Keratinocyte (primary cell): ENCODE data around the gene TRAF1. TPM values are rescaled to one million over a fixed set of nuclear protein-coding genes. Genes with fewer than 3 reads are reported as not detected.

ENCODE experiments used
- DNase-seq: peaks from one replicate; pipeline ENCODE4 v3.0.0-alpha.2; 2011; ENCODE audit warnings: low read depth, missing footprints, low spot score
- FAIRE-seq: peaks from 2 replicates; lab custom pipeline; 2011; peaks lifted over from hg19 to GRCh38; lab: Jason Lieb, UNC
- H2AFZ ChIP-seq: 2 replicates; pipeline ENCODE4 v1.6.0; 2012; ENCODE audit warnings: low read length, control low read depth, inconsistent platforms; ENCODE audit not compliant: control insufficient read depth
- H3K27ac ChIP-seq: 2 replicates; pipeline ENCODE4 v1.5.1; 2011; ENCODE audit warnings: low read length; ENCODE audit not compliant: control insufficient read depth, insufficient read depth
- H3K27me3 ChIP-seq: 3 replicates; pipeline ENCODE4 v1.6.0; 2011; ENCODE audit warnings: low read length; ENCODE audit not compliant: control insufficient read depth, insufficient read depth; ENCODE audit errors: extremely low read depth
- H3K36me3 ChIP-seq, 2 experiments: 2 replicates in 1 of 2; 3 replicates in 1 of 2; pipeline ENCODE4 v1.5.1; 2011; ENCODE audit warnings: low read length in 2 of 2, mild to moderate bottlenecking in 1 of 2; ENCODE audit not compliant: control insufficient read depth in 2 of 2, insufficient read depth in 2 of 2; ENCODE audit errors: extremely low read depth in 1 of 2
- H3K4me1 ChIP-seq: 3 replicates; pipeline ENCODE4 v1.5.1; 2011; ENCODE audit warnings: low read length; ENCODE audit not compliant: control insufficient read depth, insufficient read depth; ENCODE audit errors: extremely low read depth
- H3K4me2 ChIP-seq: 3 replicates; pipeline ENCODE4 v1.6.0; 2011; ENCODE audit warnings: low read depth, low read length; ENCODE audit not compliant: control insufficient read depth, insufficient read depth; ENCODE audit errors: extremely low read depth
- H3K4me3 ChIP-seq, 3 experiments: fragments of 200-600 bp in 1 of 3; sonication (generic) in 1 of 3; 2 replicates in 2 of 3; 3 replicates in 1 of 3; pipeline ENCODE4 v1.5.1; 2011 to 2016; ENCODE audit warnings: low read length in 3 of 3, mild to moderate bottlenecking in 3 of 3, control low read depth in 2 of 3, inconsistent platforms in 1 of 3, low read depth in 1 of 3, mixed read lengths in 1 of 3, mixed run types in 1 of 3, moderate library complexity in 1 of 3; ENCODE audit not compliant: control insufficient read depth in 2 of 3, insufficient read depth in 2 of 3; ENCODE audit errors: extremely low read depth in 1 of 3
- H3K79me2 ChIP-seq: 2 replicates; pipeline ENCODE4 v1.6.0; 2012; ENCODE audit warnings: low read length; ENCODE audit not compliant: control insufficient read depth, insufficient read depth
- H3K9ac ChIP-seq: 3 replicates; pipeline ENCODE4 v1.6.0; 2011; ENCODE audit warnings: low read length; ENCODE audit not compliant: control insufficient read depth, insufficient read depth; ENCODE audit errors: extremely low read depth
- H3K9me1 ChIP-seq: 3 replicates; pipeline ENCODE4 v1.6.0; 2011; ENCODE audit warnings: low read length; ENCODE audit not compliant: control insufficient read depth, insufficient read depth; ENCODE audit errors: extremely low read depth
- H3K9me3 ChIP-seq: 2 replicates; pipeline ENCODE4 v1.5.1; 2012; ENCODE audit warnings: low read depth, low read length; ENCODE audit not compliant: control insufficient read depth
- H4K20me1 ChIP-seq: 3 replicates; pipeline ENCODE4 v1.6.0; 2011; ENCODE audit warnings: low read length; ENCODE audit not compliant: control insufficient read depth, insufficient read depth; ENCODE audit errors: extremely low read depth
- CTCF ChIP-seq, 3 experiments: IDR thresholded peaks in 1 of 3; conservative IDR thresholded peaks in 1 of 3; optimal IDR thresholded peaks in 1 of 3; 2 replicates in 2 of 3; 3 replicates in 1 of 3; pipeline versions ENCODE3 to v1.5.1; 2011; ENCODE audit warnings: low read length in 3 of 3, mild to moderate bottlenecking in 3 of 3, moderate library complexity in 2 of 3, control low read depth in 1 of 3, inconsistent platforms in 1 of 3; ENCODE audit not compliant: insufficient read depth in 2 of 3; ENCODE audit errors: extremely low read depth in 1 of 3
- EZH2 ChIP-seq: IDR thresholded peaks from one replicate; pipeline ENCODE4 v1.6.1; 2012; ENCODE audit warnings: inconsistent platforms, mild to moderate bottlenecking, low read length, moderate library complexity
- dilution Hi-C: fragments of 300-500 bp; cut with MboI; formaldehyde crosslinking; loops from one replicate; pipeline ENCODE4 v1.7.0; 2020; ENCODE audit warnings: low sequenced_read_pairs; ENCODE audit not compliant: extremely low pct_ligation_motif_present
- polyA plus RNA-seq, 5 experiments: library from polyadenylated mRNA; depleted of rRNA in 3 of 5; stranded (reverse) in 3 of 5; stranded (forward) in 1 of 5; unstranded in 1 of 5; fragments of >200 nt; gene quantifications; 1 replicate in 1 of 5; 2 replicates in 3 of 5; 3 replicates in 1 of 5; pipeline versions ENCODE4 v1.2.1 to v1.2.3, GENCODE V29; 2011 to 2012; ENCODE audit warnings: missing spikeins in 2 of 5, low read depth in 1 of 5, low replicate concordance in 1 of 5

Gene TRAF1
- polyA plus RNA-seq, 1 donor (not counting 4 experiments of a cell fraction or from before 2014, with no cell fraction given), result 1.2 TPM

DNA sequence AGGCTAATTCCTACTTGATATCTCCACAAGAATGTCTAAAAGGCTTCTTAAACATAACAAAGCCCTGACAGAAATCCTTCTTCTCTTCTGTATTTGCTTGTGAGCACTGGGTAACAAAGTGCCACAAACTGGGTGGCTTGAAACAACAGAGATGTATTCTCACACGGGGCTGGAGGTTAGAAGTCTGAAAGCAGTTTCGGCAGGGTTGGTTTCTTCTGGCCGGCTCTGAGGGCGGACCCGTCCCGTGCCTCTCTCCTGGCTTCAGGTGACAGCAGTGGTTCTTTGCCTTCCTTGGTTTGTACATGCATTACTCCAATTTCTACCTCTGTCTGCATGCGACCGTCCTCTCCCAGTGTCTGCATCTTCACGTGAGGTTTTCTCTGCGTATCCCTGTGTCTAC, 14.0 kb upstream of the TRAF1 start:
- FAIRE-seq (no peak), DNase-seq (no peak)
- Histone ChIP-seq H3K27me3 (no peaks in the 10 kb centered on the region), H3K27ac (no peak overlapping the region), H2AFZ (no peak overlapping the region), H3K36me3 (no peaks in the 10 kb centered on the region), H4K20me1 (no peaks in the 10 kb centered on the region), H3K4me3 (no peak overlapping the region), H3K9me1 (no peaks in the 10 kb centered on the region), H3K79me2 (no peaks in the 10 kb centered on the region), H3K4me2 (peak overlapping the region; percentile 46), H3K4me1 (peaks cover 47% of the 10 kb centered on the region), H3K9ac (no peak overlapping the region), H3K9me3 (no peaks in the 10 kb centered on the region)
- dilution Hi-C loops, result no loop called here
- TF ChIP-seq CTCF (optimal IDR thresholded peaks at IDR 0.05 in 1 of 3, IDR thresholded peaks at IDR 0.05 in 1 of 3, conservative IDR thresholded peaks at IDR 0.05 in 1 of 3; ENCODE audit: extremely low read depth in 1 of 3, insufficient read depth in 2 of 3, low read length in 3 of 3) (no peak), EZH2 (no peak)

DNA sequence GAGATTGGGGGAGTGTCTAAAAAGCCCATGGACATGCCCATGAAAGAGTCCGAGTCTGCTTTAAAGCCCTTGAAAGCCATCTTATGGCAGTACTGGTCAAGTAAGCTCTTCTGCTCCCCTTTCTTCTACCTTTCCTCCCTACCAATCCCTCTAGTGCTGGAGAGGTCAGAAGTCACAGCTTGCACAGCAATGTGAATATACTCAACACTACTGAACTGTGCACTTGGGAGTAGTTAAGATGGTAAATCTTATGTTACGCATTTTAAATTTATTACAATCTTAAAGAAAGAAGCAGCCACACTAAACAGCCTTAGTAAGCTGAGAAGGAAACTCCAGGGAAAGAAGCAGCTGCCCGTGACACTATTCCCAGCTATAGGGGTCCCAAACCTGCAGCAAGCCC, 12.3 kb upstream of the TRAF1 start:
- Histone ChIP-seq H3K36me3 (no peaks in the 10 kb centered on the region), H3K9me3 (no peaks in the 10 kb centered on the region), H3K79me2 (no peaks in the 10 kb centered on the region), H3K4me1 (peaks cover 46% of the 10 kb centered on the region), H2AFZ (no peak overlapping the region), H3K9ac (no peak overlapping the region), H4K20me1 (no peaks in the 10 kb centered on the region), H3K9me1 (no peaks in the 10 kb centered on the region), H3K4me3 (no peak overlapping the region), H3K27ac (no peak overlapping the region), H3K27me3 (no peaks in the 10 kb centered on the region), H3K4me2 (no peak overlapping the region)
- no peak for DNase-seq
- no peak for TF ChIP-seq CTCF (optimal IDR thresholded peaks at IDR 0.05 in 1 of 3, IDR thresholded peaks at IDR 0.05 in 1 of 3, conservative IDR thresholded peaks at IDR 0.05 in 1 of 3; ENCODE audit: extremely low read depth in 1 of 3, insufficient read depth in 2 of 3, low read length in 3 of 3)
- TF ChIP-seq EZH2, result no peak
- dilution Hi-C loops, result no loop called here
- FAIRE-seq, result no peak
